OCI-LY7 (cell line): ENCODE data around the gene LRP1B. TPM values are rescaled to one million over a fixed set of nuclear protein-coding genes. Genes with fewer than 3 reads are reported as not detected.

Source experiments
- BruUV-seq: library from RNA; stranded (reverse); fragments of 400-500 nt; replicated peaks from 2 replicates; lab custom pipeline; 2021; lab: Mats Ljungman, UMichigan
- CTCF ChIA-PET: fragments of 300-600 bp; sonication (Branson Sonifier 250); formaldehyde crosslinking; loops from one replicate; lab custom pipeline; 2022; ENCODE audit warnings: antibody characterized with exemption; ENCODE audit not compliant: unreplicated experiment; lab: Charles Lee
- POLR2A ChIA-PET: fragments of 300-600 bp; sonication (Branson Sonifier 250); formaldehyde crosslinking; loops from one replicate; lab custom pipeline; 2022; ENCODE audit warnings: antibody characterized with exemption; lab: Charles Lee
- DNase-seq: peaks from one replicate; pipeline ENCODE4 v3.0.0-alpha.2; 2015; ENCODE audit warnings: low spot score
- H2AFZ ChIP-seq: fragments of 200-600 bp; sonication (generic), shearing (Covaris generic); 2 replicates; pipeline ENCODE4 v1.6.1; 2014; ENCODE audit warnings: mild to moderate bottlenecking, antibody characterized with exemption, low read length, moderate library complexity
- H3K27ac ChIP-seq: fragments of 200-600 bp; sonication (generic); 2 replicates; pipeline ENCODE4 v1.5.1; 2014; ENCODE audit warnings: mixed run types, low read depth, mild to moderate bottlenecking, moderate library complexity, low read length, inconsistent platforms; ENCODE audit not compliant: poor library complexity, severe bottlenecking
- H3K36me3 ChIP-seq: fragments of 200-600 bp; sonication (generic); 2 replicates; pipeline ENCODE4 v1.6.1; 2014; ENCODE audit warnings: mild to moderate bottlenecking, antibody characterized with exemption, low read length, moderate library complexity, mixed read lengths; ENCODE audit not compliant: insufficient read depth
- H3K4me1 ChIP-seq: fragments of 200-600 bp; sonication (generic); 2 replicates; pipeline ENCODE4 v1.5.1; 2014; ENCODE audit warnings: mild to moderate bottlenecking, low read length; ENCODE audit not compliant: insufficient read depth, poor library complexity, severe bottlenecking
- H3K4me2 ChIP-seq: fragments of 200-600 bp; sonication (generic); 2 replicates; pipeline ENCODE4 v1.6.1; 2014; ENCODE audit warnings: mild to moderate bottlenecking, low read length
- H3K4me3 ChIP-seq: fragments of 200-600 bp; sonication (generic); 2 replicates; pipeline ENCODE4 v1.5.1; 2014; ENCODE audit warnings: mild to moderate bottlenecking, low read depth, low read length; ENCODE audit not compliant: poor library complexity, severe bottlenecking
- H3K79me2 ChIP-seq: fragments of 200-600 bp; sonication (generic); 2 replicates; pipeline ENCODE4 v1.6.1; 2016; ENCODE audit warnings: low read depth, mild to moderate bottlenecking, low read length, moderate library complexity, mixed read lengths; ENCODE audit not compliant: insufficient read depth
- H3K9me2 ChIP-seq: fragments of 200-600 bp; sonication (generic); 2 replicates; pipeline ENCODE4 v1.6.1; 2016; ENCODE audit warnings: mild to moderate bottlenecking, low read length, mixed read lengths; ENCODE audit not compliant: insufficient read depth
- H3K9me3 ChIP-seq: fragments of 200-600 bp; sonication (generic); 2 replicates; pipeline ENCODE4 v1.6.1; 2014; ENCODE audit warnings: mild to moderate bottlenecking, mixed run types, low read length, mixed read lengths
- H4K20me1 ChIP-seq: fragments of 200-600 bp; sonication (generic); 2 replicates; pipeline ENCODE4 v1.6.1; 2014; ENCODE audit warnings: mild to moderate bottlenecking, antibody characterized with exemption, low read length, moderate library complexity, mixed read lengths; ENCODE audit not compliant: insufficient read depth
- CTCF ChIP-seq: fragments of 200-600 bp; sonication (generic); conservative IDR thresholded peaks from 2 replicates; pipeline ENCODE4 v1.5.1; 2014; ENCODE audit warnings: mild to moderate bottlenecking, antibody characterized with exemption, low read length, moderate library complexity, mixed read lengths
- EZH2phosphoT487 ChIP-seq: fragments of 200-600 bp; sonication (generic); IDR thresholded peaks from 2 replicates; pipeline ENCODE4 v1.6.1; 2018; ENCODE audit warnings: low read depth, borderline replicate concordance, mild to moderate bottlenecking, mixed run types, antibody characterized with exemption, low read length, moderate library complexity, mixed read lengths
- intact Hi-C: fragments of 100-400 bp; cut with micrococcal nuclease; formaldehyde crosslinking; loops from one replicate; pipeline ENCODE4 v1.10.0; 2022; ENCODE audit not compliant: unreplicated experiment
- total RNA-seq, 2 experiments: library from RNA; depleted of rRNA in 1 of 2; stranded (reverse); fragments of >200 nt in 1 of 2; shearing (Covaris generic) in 1 of 2; gene quantifications; 2 replicates each; pipeline ENCODE4 v1.2.3, GENCODE V29; 2014 to 2022

LRP1B gene
- total RNA-seq, 2 experiments from 2014 or later = not detected

- Histone ChIP-seq H2AFZ (no peak overlapping the region), H3K4me3 (no peak overlapping the region), H3K9me3 (no peaks in the 10 kb centered on the region), H3K79me2 (no peaks in the 10 kb centered on the region), H3K27ac (no peak overlapping the region), H3K4me1 (no peaks in the 10 kb centered on the region), H3K36me3 (no peaks in the 10 kb centered on the region), H3K4me2 (no peak overlapping the region), H3K9me2 (no peaks in the 10 kb centered on the region), H4K20me1 (no peaks in the 10 kb centered on the region)
- intact Hi-C loops = no loop called here
- ChIA-PET POLR2A (interaction anchor here (0.6 kb wide), 1 partner anchor 1213 kb away, joined by 5 read pairs; no protein-coding TSS in a partner anchor), CTCF (no interaction called here)
- no peak for DNase-seq
- BruUV-seq = no TSS peak
- no peak for TF ChIP-seq CTCF
- TF ChIP-seq EZH2phosphoT487 = no peak
Observed at GRCh38 chr2:140353541-140353940, 1777.3 kb downstream of the LRP1B start.

- H3K9me3 ChIP-seq = no peaks in the 10 kb centered on the region
- intact Hi-C loops = no loop called here
- no peak overlapping the region for H3K27ac ChIP-seq
- no peaks in the 10 kb centered on the region for H4K20me1 ChIP-seq
- no peak overlapping the region for H3K4me2 ChIP-seq
- H2AFZ ChIP-seq = no peak overlapping the region
- ChIA-PET POLR2A (no interaction called here), CTCF (no interaction called here)
- H3K36me3 ChIP-seq = no peaks in the 10 kb centered on the region
- no peaks in the 10 kb centered on the region for H3K4me1 ChIP-seq
- H3K9me2 ChIP-seq = no peaks in the 10 kb centered on the region
- no peaks in the 10 kb centered on the region for H3K79me2 ChIP-seq
- BruUV-seq = no TSS peak
- H3K4me3 ChIP-seq = no peak overlapping the region
- DNase-seq = no peak
- TF ChIP-seq EZH2phosphoT487 (no peak), CTCF (no peak)
Observed at GRCh38 chr2:140351692-140352091, 1779.1 kb downstream of the LRP1B start.

GRCh38 chr2:140349695-140350094, 1781.1 kb downstream of the LRP1B start:
- intact Hi-C loops = no loop called here
- Histone ChIP-seq H2AFZ (no peak overlapping the region), H3K4me3 (no peak overlapping the region), H3K36me3 (no peaks in the 10 kb centered on the region), H3K27ac (no peak overlapping the region), H3K9me3 (no peaks in the 10 kb centered on the region), H4K20me1 (no peaks in the 10 kb centered on the region), H3K9me2 (no peaks in the 10 kb centered on the region), H3K4me2 (no peak overlapping the region), H3K4me1 (no peaks in the 10 kb centered on the region), H3K79me2 (no peaks in the 10 kb centered on the region)
- TF ChIP-seq CTCF (0 out of 2 replicates have a peak, but pooled peaks have one; percentile 14), EZH2phosphoT487 (no peak)
- DNase-seq = no peak
- POLR2A ChIA-PET = no interaction called here
- no TSS peak for BruUV-seq
- CTCF ChIA-PET = no interaction called here
